ENCODE data around the gene SFTPB. TPM values are rescaled to one million over a fixed set of nuclear protein-coding genes. Genes with fewer than 3 reads are reported as not detected.
A peak's percentile ranks its signal among the peaks of the same experiment; 100 is the strongest.

Gene SFTPB
- total RNA-seq, 1 donor = not detected

GRCh38 chr2:85655961-85656417 is 12.0 kb downstream of the SFTPB start:
- peaks cover 38% of the 10 kb centered on the region for H3K4me1 ChIP-seq (ENCODE audit: insufficient read depth, low read length)
- H3K4me3 ChIP-seq (ENCODE audit: insufficient read depth, low read length) = no peak overlapping the region
- no peaks in the 10 kb centered on the region for H3K79me2 ChIP-seq (ENCODE audit: insufficient read depth, low read length)
- H3K27ac ChIP-seq (ENCODE audit: low read depth, low read length) = peak overlapping the region; percentile 80
- H4K20me1 ChIP-seq (ENCODE audit: insufficient read depth, low read length) = no peaks in the 10 kb centered on the region
- peak; percentile 90 for DNase-seq (ENCODE audit: insufficient read length, low spot score, missing footprints)
- H2AFZ ChIP-seq (ENCODE audit: low read length) = no peak overlapping the region
- H3K9me3 ChIP-seq (ENCODE audit: low read depth, low read length) = no peaks in the 10 kb centered on the region
- H3K36me3 ChIP-seq (ENCODE audit: insufficient read depth, low read length) = peaks cover 11% of the 10 kb centered on the region
- peak overlapping the region; percentile 66 for H3K4me2 ChIP-seq (ENCODE audit: insufficient read depth, low read length)
- TF ChIP-seq CTCF (IDR thresholded peaks at IDR 0.05; ENCODE audit: extremely low read depth, low read depth, low read length) = no peak
- no peaks in the 10 kb centered on the region for H3K27me3 ChIP-seq (ENCODE audit: insufficient read depth, low read length)

- H4K20me1 ChIP-seq (ENCODE audit: insufficient read depth, low read length) = no peaks in the 10 kb centered on the region
- H3K9me3 ChIP-seq (ENCODE audit: low read depth, low read length) = no peaks in the 10 kb centered on the region
- no peak overlapping the region for H3K27ac ChIP-seq (ENCODE audit: low read depth, low read length)
- no peaks in the 10 kb centered on the region for H3K27me3 ChIP-seq (ENCODE audit: insufficient read depth, low read length)
- no peak for TF ChIP-seq CTCF (IDR thresholded peaks at IDR 0.05; ENCODE audit: extremely low read depth, low read depth, low read length)
- peaks cover 50% of the 10 kb centered on the region for H3K4me1 ChIP-seq (ENCODE audit: insufficient read depth, low read length)
- no peak overlapping the region for H3K4me3 ChIP-seq (ENCODE audit: insufficient read depth, low read length)
- H3K79me2 ChIP-seq (ENCODE audit: insufficient read depth, low read length) = no peaks in the 10 kb centered on the region
- no peak for DNase-seq (ENCODE audit: insufficient read length, low spot score, missing footprints)
- no peak overlapping the region for H2AFZ ChIP-seq (ENCODE audit: low read length)
- H3K36me3 ChIP-seq (ENCODE audit: insufficient read depth, low read length) = peaks cover 22% of the 10 kb centered on the region
- no peak overlapping the region for H3K4me2 ChIP-seq (ENCODE audit: insufficient read depth, low read length)
These were observed 14.0 kb downstream of the SFTPB start for GRCh38 chr2:85653996-85654395.

GRCh38 chr2:85652056-85652455 is 15.9 kb downstream of the SFTPB start:
- Histone ChIP-seq H3K4me1 (ENCODE audit: insufficient read depth, low read length) (peaks cover 58% of the 10 kb centered on the region), H2AFZ (ENCODE audit: low read length) (no peak overlapping the region), H3K4me2 (ENCODE audit: insufficient read depth, low read length) (peak overlapping the region; percentile 56), H3K27me3 (ENCODE audit: insufficient read depth, low read length) (no peaks in the 10 kb centered on the region), H3K79me2 (ENCODE audit: insufficient read depth, low read length) (no peaks in the 10 kb centered on the region), H3K4me3 (ENCODE audit: insufficient read depth, low read length) (no peak overlapping the region), H3K9me3 (ENCODE audit: low read depth, low read length) (no peaks in the 10 kb centered on the region), H3K27ac (ENCODE audit: low read depth, low read length) (peak overlapping the region; percentile 71), H3K36me3 (ENCODE audit: insufficient read depth, low read length) (peaks cover 41% of the 10 kb centered on the region), H4K20me1 (ENCODE audit: insufficient read depth, low read length) (no peaks in the 10 kb centered on the region)
- DNase-seq (ENCODE audit: insufficient read length, low spot score, missing footprints) = no peak
- TF ChIP-seq CTCF (IDR thresholded peaks at IDR 0.05; ENCODE audit: extremely low read depth, low read depth, low read length) = no peak

- Histone ChIP-seq H3K4me3 (ENCODE audit: insufficient read depth, low read length) (no peak overlapping the region), H3K4me1 (ENCODE audit: insufficient read depth, low read length) (peaks cover 49% of the 10 kb centered on the region), H3K36me3 (ENCODE audit: insufficient read depth, low read length) (peaks cover 49% of the 10 kb centered on the region), H3K4me2 (ENCODE audit: insufficient read depth, low read length) (no peak overlapping the region), H3K9me3 (ENCODE audit: low read depth, low read length) (no peaks in the 10 kb centered on the region), H3K27ac (ENCODE audit: low read depth, low read length) (no peak overlapping the region), H4K20me1 (ENCODE audit: insufficient read depth, low read length) (no peaks in the 10 kb centered on the region), H2AFZ (ENCODE audit: low read length) (no peak overlapping the region), H3K79me2 (ENCODE audit: insufficient read depth, low read length) (no peaks in the 10 kb centered on the region), H3K27me3 (ENCODE audit: insufficient read depth, low read length) (no peaks in the 10 kb centered on the region)
- no peak for TF ChIP-seq CTCF (IDR thresholded peaks at IDR 0.05; ENCODE audit: extremely low read depth, low read depth, low read length)
- no peak for DNase-seq (ENCODE audit: insufficient read length, low spot score, missing footprints)
These were observed 16.9 kb downstream of the SFTPB start for GRCh38 chr2:85651097-85651496.
